K562 (cell line): ENCODE results near the gene ELMO3. TPM values are rescaled to one million over a fixed set of nuclear protein-coding genes. Genes with fewer than 3 reads are reported as not detected.

Experiments used
- BCLAF1 ChIP-seq, 2 experiments: fragments of 450-650 bp in 1 of 2; IDR thresholded peaks; 2 replicates each; pipeline ENCODE4 v1.6.1; 2011 to 2017; ENCODE audit warnings: low read depth in 2 of 2, antibody characterized with exemption in 1 of 2, borderline replicate concordance in 1 of 2, low read length in 1 of 2, mild to moderate bottlenecking in 1 of 2, mixed read lengths in 1 of 2; ENCODE audit not compliant: control insufficient read depth in 1 of 2
- CBX3 ChIP-seq, 2 experiments: IDR thresholded peaks; 1 replicate in 1 of 2; 2 replicates in 1 of 2; pipeline ENCODE4 v1.6.1; 2012; ENCODE audit warnings: inconsistent platforms in 2 of 2, low read length in 2 of 2, borderline replicate concordance in 1 of 2, control low read depth in 1 of 2
- DACH1 ChIP-seq: fragments of 450-650 bp; IDR thresholded peaks from 2 replicates; pipeline ENCODE4 v1.6.1; 2018; ENCODE audit not compliant: partially characterized antibody
- ELK1 ChIP-seq: sonication (generic); formaldehyde crosslinking; IDR thresholded peaks from 2 replicates; pipeline ENCODE4 v1.8.1; 2022; ENCODE audit warnings: missing genetic modification reagents
- HNRNPLL ChIP-seq: fragments of 200-400 bp; formaldehyde crosslinking; IDR thresholded peaks from 2 replicates; pipeline ENCODE4 v1.6.1; 2017; ENCODE audit warnings: low read length, low read depth, mild to moderate bottlenecking; ENCODE audit not compliant: poor library complexity, severe bottlenecking
- IRF1 ChIP-seq: sonication (generic); formaldehyde crosslinking; IDR thresholded peaks from 2 replicates; pipeline ENCODE4 v1.8.0; 2022; ENCODE audit warnings: missing genetic modification reagents, mild to moderate bottlenecking, borderline replicate concordance
- MTF1 ChIP-seq: fragments of 250-450 bp; sonication (Bioruptor Pico); IDR thresholded peaks from 2 replicates; pipeline ENCODE4 v1.9.0; 2021; ENCODE audit warnings: moderate library complexity, mild to moderate bottlenecking, inconsistent platforms, borderline replicate concordance
- NFIX ChIP-seq: fragments of 250-450 bp; sonication (Bioruptor Pico); IDR thresholded peaks from 2 replicates; pipeline ENCODE4 v1.4.0; 2020; ENCODE audit warnings: low read depth, mild to moderate bottlenecking, moderate library complexity
- PRMT5 ChIP-seq: sonication (generic); formaldehyde crosslinking; IDR thresholded peaks from 2 replicates; pipeline ENCODE4 v1.5.0; 2020; ENCODE audit warnings: missing genetic modification reagents
- PRPF4 ChIP-seq: fragments of 200-400 bp; formaldehyde crosslinking; IDR thresholded peaks from one replicate; pipeline ENCODE4 v1.6.1; 2017; ENCODE audit warnings: low read length, low read depth, mild to moderate bottlenecking; ENCODE audit not compliant: insufficient read depth, poor library complexity, severe bottlenecking
- TBL1XR1 ChIP-seq, 2 experiments: IDR thresholded peaks; 2 replicates each; pipeline ENCODE4 v1.6.1; 2012; ENCODE audit warnings: improper control_type of control experiment in 2 of 2, low read length in 2 of 2, mild to moderate bottlenecking in 1 of 2
- YY1 ChIP-seq, 3 experiments: IDR thresholded peaks; 2 replicates each; pipeline ENCODE4 v1.6.1; 2011; ENCODE audit warnings: low read length in 2 of 3, mild to moderate bottlenecking in 2 of 3, moderate library complexity in 2 of 3, borderline replicate concordance in 1 of 3, control low read depth in 1 of 3, low read depth in 1 of 3; ENCODE audit not compliant: insufficient read depth in 3 of 3, insufficient replicate concordance in 2 of 3, control insufficient read depth in 1 of 3, insufficient read length in 1 of 3; ENCODE audit errors: extremely low read depth in 1 of 3
- ZBTB33 ChIP-seq: sonication (generic); formaldehyde crosslinking; IDR thresholded peaks from 2 replicates; pipeline ENCODE4 v1.8.1; 2023; ENCODE audit warnings: mild to moderate bottlenecking, missing genetic modification reagents
- ZBTB34 ChIP-seq: fragments of 250-450 bp; sonication (Bioruptor Pico); IDR thresholded peaks from 2 replicates; pipeline ENCODE4 v1.8.0; 2021; ENCODE audit warnings: mild to moderate bottlenecking, moderate library complexity
- ZNF3 ChIP-seq: fragments of 250-450 bp; sonication (Bioruptor Pico); IDR thresholded peaks from 2 replicates; pipeline ENCODE4 v1.5.0; 2021; ENCODE audit warnings: mild to moderate bottlenecking, moderate library complexity
- ZNF77 ChIP-seq: fragments of 250-450 bp; sonication (Bioruptor Pico); IDR thresholded peaks from 2 replicates; pipeline ENCODE4 v1.5.0; 2020
- polyA plus RNA-seq, 8 experiments: library from polyadenylated mRNA; depleted of rRNA in 4 of 8; stranded (reverse) in 5 of 8; unstranded in 3 of 8; fragments of >200 nt; fragmentation: Nextera tagmentation in 2 of 8; fragmentation: Illumina TruSeq in 1 of 8; extraction: Ambion mirVana in 2 of 8; extraction: Trizol in 1 of 8; gene quantifications; 2 replicates each; pipeline versions ENCODE4 v1.2.1 to v1.2.3, GENCODE V29; 2011 to 2014; ENCODE audit warnings: inconsistent platforms in 1 of 8, missing spikeins in 1 of 8
- total RNA-seq, 7 experiments: library from RNA; depleted of rRNA in 6 of 7; stranded (reverse); fragments of >200 nt in 6 of 7; fragmentation: Illumina TruSeq in 2 of 7; extraction: Trizol in 2 of 7; gene quantifications; 2 replicates each; pipeline versions ENCODE4 v1.2.1 to v1.2.3, GENCODE V29; 2011 to 2021; ENCODE audit warnings: low replicate concordance in 1 of 7

ELMO3 gene
- total and polyA plus RNA-seq, 9 of the 15 experiments (the other 6 are each of a cell fraction or from before 2014, with no cell fraction given), result 0.04 to 5.1 (median 1.5) TPM

GRCh38 chr16:67155295-67156142, 43.4 kb upstream of the ELMO3 start (continued):
- TF ChIP-seq CBX3 (IDR thresholded peaks at IDR 0.05; ENCODE audit: borderline replicate concordance in 1 of 2, low read length in 2 of 2) (0 out of 3 replicates have a peak, but pooled peaks of 1 of the 2 experiments have one; percentile 40), PRPF4 (no peak), MTF1 (CRISPR knock-in tag) (no peak), ZNF3 (CRISPR knock-in tag) (no peak), NFIX (no peak), ZBTB34 (CRISPR knock-in tag) (no peak), HNRNPLL (peak; percentile 31), DACH1 (peak; percentile 65), YY1 (IDR thresholded peaks at IDR 0.05; ENCODE audit: borderline replicate concordance in 1 of 3, control insufficient read depth in 1 of 3, extremely low read depth in 1 of 3, insufficient read depth in 3 of 3, insufficient read length in 1 of 3, insufficient replicate concordance in 2 of 3, low read depth in 1 of 3, low read length in 2 of 3) (peak in 2 of 3 experiments; percentile 46 to 65), ZNF77 (no peak), ELK1 (no peak), ZBTB33 (CRISPR knock-in tag) (peak; percentile 69; the same call in 1 of the 2 replicates), IRF1 (CRISPR knock-in tag) (no peak), TBL1XR1 (IDR thresholded peaks at IDR 0.05; ENCODE audit: low read length in 2 of 2) (no peak), BCLAF1 (IDR thresholded peaks at IDR 0.05; ENCODE audit: borderline replicate concordance in 1 of 2, control insufficient read depth in 1 of 2, low read depth in 2 of 2, low read length in 1 of 2) (no peak), PRMT5 (CRISPR knock-in tag) (no peak)
